ENCODE data around the gene FLNB. TPM values are rescaled to one million over a fixed set of nuclear protein-coding genes. Genes with fewer than 3 reads are reported as not detected.
A peak's percentile ranks its signal among the peaks of the same experiment; 100 is the strongest.

FLNB gene
- total and polyA plus RNA-seq, 3 experiments from 2014 or later = 11.5 to 12.8 (median 12.2) TPM

- no peaks in the 10 kb centered on the region for H3K9me3 Mint-ChIP-seq
- Histone ChIP-seq H3K27ac (ENCODE audit: low read depth, low read length) (no peak overlapping the region), H3K9me3 (ENCODE audit: low read length) (no peaks in the 10 kb centered on the region), H3K36me3 (ENCODE audit: insufficient read depth, low read length) (no peaks in the 10 kb centered on the region), H3K27me3 (ENCODE audit: insufficient read depth, low read length, poor library complexity, severe bottlenecking) (no peaks in the 10 kb centered on the region), H3K4me3 (ENCODE audit: low read length) (no peak overlapping the region), H3K4me1 (ENCODE audit: insufficient read depth, low read length) (peaks cover 10% of the 10 kb centered on the region)
- peaks cover 0 to 1% (median 0%) of the 10 kb centered on the region in 3 donors for H3K36me3 Mint-ChIP-seq
- peak overlapping the region in 1 of 8 donors; percentile 21 for H3K27ac Mint-ChIP-seq
- CTCF ChIA-PET = interaction anchor here (0.8 to 1.2 kb wide), 2 partner anchors 8 to 13 kb away, joined by 3 to 4 read pairs; no protein-coding TSS in a partner anchor
- POLR2A ChIA-PET = no interaction called here
- no peak overlapping the region for H3K4me3 Mint-ChIP-seq
- DNase-seq = no peak
- no peaks in the 10 kb centered on the region for H3K27me3 Mint-ChIP-seq
- H3K4me1 Mint-ChIP-seq = peaks cover 20 to 28% (median 22%) of the 10 kb centered on the region in 3 donors
These were observed 8.5 kb downstream of the FLNB start for GRCh38 chr3:58016710-58017109.

GRCh38 chr3:58018892-58019742, 10.9 kb downstream of the FLNB start:
- Mint-ChIP-seq H3K36me3 (peaks cover 0 to 1% (median 0%) of the 10 kb centered on the region in 3 donors), H3K4me1 (peaks cover 7 to 18% (median 8%) of the 10 kb centered on the region in 3 donors), H3K27ac (peak overlapping the region in 3 of 8 donors; percentile 58 to 72 (median 67)), H3K4me3 (no peak overlapping the region), H3K9me3 (no peaks in the 10 kb centered on the region), H3K27me3 (no peaks in the 10 kb centered on the region)
- Histone ChIP-seq H3K36me3 (ENCODE audit: insufficient read depth, low read length) (no peaks in the 10 kb centered on the region), H3K27me3 (ENCODE audit: insufficient read depth, low read length, poor library complexity, severe bottlenecking) (no peaks in the 10 kb centered on the region), H3K4me1 (ENCODE audit: insufficient read depth, low read length) (no peaks in the 10 kb centered on the region), H3K4me3 (ENCODE audit: low read length) (no peak overlapping the region), H3K27ac (ENCODE audit: low read depth, low read length) (no peak overlapping the region), H3K9me3 (ENCODE audit: low read length) (no peaks in the 10 kb centered on the region)
- CTCF ChIA-PET = interaction anchor here (1.5 kb wide), 1 partner anchor 10 kb away, joined by 7 read pairs; no protein-coding TSS in a partner anchor
- POLR2A ChIA-PET = no interaction called here
- DNase-seq = no peak

- H3K4me3 ChIP-seq (ENCODE audit: low read length) = no peak overlapping the region
- no peaks in the 10 kb centered on the region for H3K9me3 Mint-ChIP-seq
- CTCF ChIA-PET = interaction anchor here (1.0 kb wide), 1 partner anchor 157 kb away, joined by 3 read pairs; no protein-coding TSS in a partner anchor
- no peaks in the 10 kb centered on the region for H3K27me3 Mint-ChIP-seq
- H3K27ac ChIP-seq (ENCODE audit: low read depth, low read length) = no peak overlapping the region
- peaks cover 0 to 3% (median 0%) of the 10 kb centered on the region in 3 donors for H3K36me3 Mint-ChIP-seq
- POLR2A ChIA-PET = no interaction called here
- peak overlapping the region in 1 of 8 donors; percentile 72 for H3K27ac Mint-ChIP-seq
- no peaks in the 10 kb centered on the region for H3K27me3 ChIP-seq (ENCODE audit: insufficient read depth, low read length, poor library complexity, severe bottlenecking)
- H3K9me3 ChIP-seq (ENCODE audit: low read length) = no peaks in the 10 kb centered on the region
- no peak overlapping the region for H3K4me3 Mint-ChIP-seq
- H3K4me1 ChIP-seq (ENCODE audit: insufficient read depth, low read length) = no peaks in the 10 kb centered on the region
- no peaks in the 10 kb centered on the region for H3K36me3 ChIP-seq (ENCODE audit: insufficient read depth, low read length)
- DNase-seq = no peak
- H3K4me1 Mint-ChIP-seq = peaks cover 4 to 18% (median 8%) of the 10 kb centered on the region in 3 donors
These were observed 12.5 kb downstream of the FLNB start for GRCh38 chr3:58020783-58021071.

DNA sequence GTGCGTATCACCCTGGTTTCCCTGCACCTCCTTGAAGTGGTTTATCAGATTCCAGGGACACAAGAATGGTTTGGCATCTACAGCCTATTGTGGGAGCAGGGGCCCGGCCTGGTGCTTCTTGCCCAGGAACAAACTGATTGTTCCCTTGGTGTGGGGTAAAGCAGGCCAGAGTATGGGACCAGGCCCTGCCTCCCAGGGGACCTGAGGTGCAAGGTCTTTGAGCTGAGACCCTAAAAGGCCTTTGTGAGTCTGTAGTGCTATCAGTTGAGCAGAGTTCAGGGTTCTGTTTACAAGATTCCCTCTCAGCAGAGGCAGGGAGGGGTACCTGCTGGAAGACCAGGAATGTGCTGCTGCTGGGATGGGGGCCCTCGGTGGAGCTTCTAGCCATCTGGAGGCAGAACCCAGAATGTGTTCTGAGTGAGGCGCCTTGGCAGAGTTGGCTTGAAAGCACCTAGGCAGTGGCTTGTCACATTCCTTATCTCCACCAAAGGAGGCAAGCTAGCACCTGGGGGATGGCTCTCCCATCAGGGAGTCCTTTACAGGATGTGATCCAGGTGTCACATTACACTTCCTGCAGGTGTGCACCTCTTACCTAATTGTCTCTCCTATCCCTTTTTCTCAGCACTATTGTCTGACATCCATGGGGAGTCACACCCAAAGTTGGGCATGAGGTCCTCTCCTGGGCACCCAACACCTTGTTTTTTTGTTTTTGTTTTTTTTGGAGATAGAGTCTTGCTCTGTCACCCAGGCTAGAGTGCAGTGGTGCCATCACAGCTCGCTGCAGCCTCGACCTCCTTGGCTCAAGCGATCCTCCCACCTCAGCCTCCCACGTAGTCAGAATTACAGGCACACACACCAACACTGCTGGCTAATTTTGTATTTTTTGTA, 13.1 kb downstream of the FLNB start:
- ChIA-PET CTCF (no interaction called here), POLR2A (no interaction called here)
- no peak overlapping the region for H3K4me3 Mint-ChIP-seq
- H3K9me3 Mint-ChIP-seq = no peaks in the 10 kb centered on the region
- peaks cover 4 to 18% (median 8%) of the 10 kb centered on the region in 3 donors for H3K4me1 Mint-ChIP-seq
- Histone ChIP-seq H3K36me3 (ENCODE audit: insufficient read depth, low read length) (no peaks in the 10 kb centered on the region), H3K27me3 (ENCODE audit: insufficient read depth, low read length, poor library complexity, severe bottlenecking) (no peaks in the 10 kb centered on the region), H3K4me3 (ENCODE audit: low read length) (no peak overlapping the region), H3K9me3 (ENCODE audit: low read length) (no peaks in the 10 kb centered on the region), H3K4me1 (ENCODE audit: insufficient read depth, low read length) (no peaks in the 10 kb centered on the region), H3K27ac (ENCODE audit: low read depth, low read length) (no peak overlapping the region)
- no peaks in the 10 kb centered on the region for H3K27me3 Mint-ChIP-seq
- peaks cover 0 to 3% (median 0%) of the 10 kb centered on the region in 3 donors for H3K36me3 Mint-ChIP-seq
- peak overlapping the region in 1 of 8 donors; percentile 29 for H3K27ac Mint-ChIP-seq
- DNase-seq = no peak

GRCh38 chr3:58021962-58022361, 13.7 kb downstream of the FLNB start:
- H3K27me3 Mint-ChIP-seq = no peaks in the 10 kb centered on the region
- no peak overlapping the region for H3K4me3 Mint-ChIP-seq
- peaks cover 0 to 3% (median 0%) of the 10 kb centered on the region in 3 donors for H3K36me3 Mint-ChIP-seq
- Histone ChIP-seq H3K4me1 (ENCODE audit: insufficient read depth, low read length) (no peaks in the 10 kb centered on the region), H3K9me3 (ENCODE audit: low read length) (no peaks in the 10 kb centered on the region), H3K4me3 (ENCODE audit: low read length) (no peak overlapping the region), H3K27ac (ENCODE audit: low read depth, low read length) (no peak overlapping the region), H3K36me3 (ENCODE audit: insufficient read depth, low read length) (no peaks in the 10 kb centered on the region), H3K27me3 (ENCODE audit: insufficient read depth, low read length, poor library complexity, severe bottlenecking) (no peaks in the 10 kb centered on the region)
- DNase-seq = no peak
- H3K4me1 Mint-ChIP-seq = peaks cover 4 to 21% (median 8%) of the 10 kb centered on the region in 3 donors
- ChIA-PET POLR2A (no interaction called here), CTCF (no interaction called here)
- H3K9me3 Mint-ChIP-seq = no peaks in the 10 kb centered on the region
- peak overlapping the region in 1 of 8 donors; percentile 29 for H3K27ac Mint-ChIP-seq

- Mint-ChIP-seq H3K4me1 (peaks cover 4 to 21% (median 8%) of the 10 kb centered on the region in 3 donors), H3K36me3 (peaks cover 0 to 3% (median 0%) of the 10 kb centered on the region in 3 donors), H3K27me3 (no peaks in the 10 kb centered on the region), H3K4me3 (no peak overlapping the region), H3K27ac (no peak overlapping the region), H3K9me3 (no peaks in the 10 kb centered on the region)
- no peaks in the 10 kb centered on the region for H3K4me1 ChIP-seq (ENCODE audit: insufficient read depth, low read length)
- no peaks in the 10 kb centered on the region for H3K27me3 ChIP-seq (ENCODE audit: insufficient read depth, low read length, poor library complexity, severe bottlenecking)
- no peak overlapping the region for H3K27ac ChIP-seq (ENCODE audit: low read depth, low read length)
- POLR2A ChIA-PET = no interaction called here
- H3K36me3 ChIP-seq (ENCODE audit: insufficient read depth, low read length) = no peaks in the 10 kb centered on the region
- CTCF ChIA-PET = interaction anchor here (0.8 kb wide), 1 partner anchor 15 kb away, joined by 3 read pairs; no protein-coding TSS in a partner anchor
- no peaks in the 10 kb centered on the region for H3K9me3 ChIP-seq (ENCODE audit: low read length)
- H3K4me3 ChIP-seq (ENCODE audit: low read length) = no peak overlapping the region
- DNase-seq = no peak
These were observed 14.3 kb downstream of the FLNB start for GRCh38 chr3:58022490-58022889.

DNA sequence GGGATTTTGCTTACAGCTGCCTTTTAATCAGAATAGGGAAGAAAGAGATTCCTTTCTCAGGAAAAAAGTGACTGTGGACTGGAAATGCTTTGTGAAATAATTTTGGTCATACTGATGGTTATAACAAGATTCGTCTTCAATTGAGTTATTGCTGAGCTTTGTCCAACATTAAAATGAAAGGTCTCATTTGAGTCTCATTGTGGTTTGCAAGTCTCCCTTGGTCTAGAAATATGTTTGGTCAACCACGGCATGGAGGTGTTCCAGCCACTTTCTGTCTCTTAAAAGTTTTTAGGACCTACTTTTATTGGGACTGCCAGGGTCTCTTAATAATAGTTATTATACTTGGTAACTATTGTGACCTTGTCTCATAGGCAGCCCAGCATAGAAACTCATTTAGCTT, 15.3 kb downstream of the FLNB start:
- H3K4me1 Mint-ChIP-seq = peaks cover 4 to 21% (median 4%) of the 10 kb centered on the region in 3 donors

GRCh38 chr3:58025406-58025805, 17.2 kb downstream of the FLNB start:
- H3K9me3 Mint-ChIP-seq = no peaks in the 10 kb centered on the region
- no peak overlapping the region for H3K4me3 Mint-ChIP-seq
- POLR2A ChIA-PET = no interaction called here
- peaks cover 0 to 15% (median 5%) of the 10 kb centered on the region in 3 donors for H3K4me1 Mint-ChIP-seq
- H3K4me1 ChIP-seq (ENCODE audit: insufficient read depth, low read length) = no peaks in the 10 kb centered on the region
- no peaks in the 10 kb centered on the region for H3K27me3 ChIP-seq (ENCODE audit: insufficient read depth, low read length, poor library complexity, severe bottlenecking)
- no peaks in the 10 kb centered on the region for H3K36me3 ChIP-seq (ENCODE audit: insufficient read depth, low read length)
- no peaks in the 10 kb centered on the region for H3K9me3 ChIP-seq (ENCODE audit: low read length)
- no peak overlapping the region for H3K27ac Mint-ChIP-seq
- DNase-seq = no peak
- no peak overlapping the region for H3K27ac ChIP-seq (ENCODE audit: low read depth, low read length)
- CTCF ChIA-PET = no interaction called here
- H3K27me3 Mint-ChIP-seq = no peaks in the 10 kb centered on the region
- no peak overlapping the region for H3K4me3 ChIP-seq (ENCODE audit: low read length)
- H3K36me3 Mint-ChIP-seq = peaks cover 0 to 2% (median 0%) of the 10 kb centered on the region in 3 donors

More for the DNA sequence above, 15.3 kb downstream of the FLNB start:
- H3K9me3 Mint-ChIP-seq = no peaks in the 10 kb centered on the region
- H3K27me3 Mint-ChIP-seq = no peaks in the 10 kb centered on the region
- Histone ChIP-seq H3K27me3 (ENCODE audit: insufficient read depth, low read length, poor library complexity, severe bottlenecking) (no peaks in the 10 kb centered on the region), H3K4me1 (ENCODE audit: insufficient read depth, low read length) (no peaks in the 10 kb centered on the region), H3K27ac (ENCODE audit: low read depth, low read length) (no peak overlapping the region), H3K4me3 (ENCODE audit: low read length) (no peak overlapping the region), H3K36me3 (ENCODE audit: insufficient read depth, low read length) (no peaks in the 10 kb centered on the region), H3K9me3 (ENCODE audit: low read length) (no peaks in the 10 kb centered on the region)
- no peak for DNase-seq
- ChIA-PET CTCF (no interaction called here), POLR2A (no interaction called here)
- H3K4me3 Mint-ChIP-seq = no peak overlapping the region
- H3K36me3 Mint-ChIP-seq = peaks cover 0 to 2% (median 0%) of the 10 kb centered on the region in 3 donors
- H3K27ac Mint-ChIP-seq = no peak overlapping the region

Measured in CD8-positive, alpha-beta memory T cell (primary cell).